ACHN (cell line): ENCODE measurements around the gene DENND1A.

Source experiments
- DNase-seq: peaks from one replicate; pipeline ENCODE4 v3.0.0-alpha.2; 2015
- in situ Hi-C: cut with HindIII; loops from 2 replicates; pipeline ENCODE4 v1.10.0; 2017; ENCODE audit warnings: low sequenced_read_pairs, low pct_ligation_motif_present, low pct_unique_long_range_greater_than_20kb

DENND1A gene

DNA sequence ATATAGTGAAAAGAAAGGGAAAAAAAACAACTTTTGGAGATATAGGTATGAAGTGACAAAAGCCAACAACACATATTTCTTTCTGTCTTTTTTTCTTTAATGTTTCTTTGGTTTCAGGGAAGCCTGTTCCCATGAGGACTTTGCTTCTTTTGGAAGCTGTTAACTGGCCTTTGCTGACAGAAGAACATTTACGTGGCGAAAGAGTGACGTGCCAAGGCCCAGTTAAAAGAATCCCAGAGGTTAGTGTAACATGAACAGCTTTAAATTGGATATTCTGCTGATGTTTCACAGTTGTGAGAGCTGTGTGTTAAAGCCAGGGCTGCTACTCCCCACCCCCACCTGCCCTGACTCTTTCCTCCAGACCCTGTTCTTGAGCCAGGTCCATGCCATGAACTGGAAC is 298.1 kb downstream of the DENND1A start:
- in situ Hi-C loops = no loop called here
- no peak for DNase-seq

GRCh38 chr9:123630233-123630632 is 299.7 kb downstream of the DENND1A start:
- no peak for DNase-seq
- in situ Hi-C loops = no loop called here

DNA sequence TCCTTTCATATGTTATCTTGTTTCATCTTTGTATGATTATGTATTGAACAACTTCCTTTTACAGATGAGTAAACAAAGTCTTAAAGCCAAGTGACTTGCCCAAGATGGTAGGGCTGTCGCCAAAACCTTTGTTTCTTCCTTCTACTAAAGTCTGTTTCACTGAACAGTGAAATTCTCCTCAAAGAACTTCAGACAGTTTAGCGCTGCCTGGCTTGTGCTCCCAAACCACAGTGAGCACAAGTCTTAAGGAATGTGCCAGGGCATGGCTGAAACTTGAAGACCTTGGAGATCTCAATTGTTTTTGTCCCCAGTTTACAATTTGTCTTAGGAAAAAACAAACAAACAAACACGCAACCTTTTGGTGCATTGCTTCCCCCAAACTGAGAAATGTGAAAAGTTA is 300.4 kb downstream of the DENND1A start:
- DNase-seq = no peak
- in situ Hi-C loops = no loop called here

GRCh38 chr9:123622711-123623241 is 307.1 kb downstream of the DENND1A start:
- in situ Hi-C loops = no loop called here
- DNase-seq = no peak

- in situ Hi-C loops = no loop called here
- DNase-seq = no peak
These were observed 309.7 kb downstream of the DENND1A start for GRCh38 chr9:123620239-123620638.

- in situ Hi-C loops = no loop called here
- DNase-seq = no peak
These were observed 311.8 kb downstream of the DENND1A start for GRCh38 chr9:123617952-123618678.

- DNase-seq = no peak
- in situ Hi-C loops = no loop called here
These were observed 312.6 kb downstream of the DENND1A start for GRCh38 chr9:123617286-123617685.

- in situ Hi-C loops = no loop called here
These were observed 313.2 kb downstream of the DENND1A start for GRCh38 chr9:123616707-123617106.

GRCh38 chr9:123615381-123615780 is 314.5 kb downstream of the DENND1A start:
- no peak for DNase-seq
- in situ Hi-C loops = no loop called here

More at GRCh38 chr9:123616707-123617106, 313.2 kb downstream of the DENND1A start:
- no peak for DNase-seq

GRCh38 chr9:123614306-123615263 is 315.3 kb downstream of the DENND1A start:
- in situ Hi-C loops = no loop called here
- no peak for DNase-seq

- no peak for DNase-seq
These were observed 318.7 kb downstream of the DENND1A start for GRCh38 chr9:123611226-123611625.

DNA sequence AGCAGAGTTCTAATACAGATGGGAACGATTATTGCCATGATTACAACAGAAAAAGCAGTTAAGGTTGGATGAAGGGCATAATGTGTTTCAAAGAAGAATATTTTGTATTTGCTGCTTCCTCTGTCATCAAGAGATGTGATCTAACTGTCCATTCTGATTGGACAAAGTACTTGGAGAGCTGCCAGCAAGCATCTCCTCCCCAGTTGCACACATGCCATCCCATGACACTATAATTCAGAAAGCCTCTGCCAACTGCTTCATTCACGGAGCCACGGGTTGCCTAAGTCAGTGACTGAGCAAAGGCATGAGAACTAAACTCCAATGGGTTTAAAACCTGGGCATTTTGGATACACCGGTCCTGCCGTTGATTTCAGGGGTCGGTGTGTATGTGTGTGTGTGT is 320.1 kb downstream of the DENND1A start:
- no peak for DNase-seq
- in situ Hi-C loops = no loop called here

More at GRCh38 chr9:123611226-123611625, 318.7 kb downstream of the DENND1A start:
- in situ Hi-C loops = no loop called here

DNA sequence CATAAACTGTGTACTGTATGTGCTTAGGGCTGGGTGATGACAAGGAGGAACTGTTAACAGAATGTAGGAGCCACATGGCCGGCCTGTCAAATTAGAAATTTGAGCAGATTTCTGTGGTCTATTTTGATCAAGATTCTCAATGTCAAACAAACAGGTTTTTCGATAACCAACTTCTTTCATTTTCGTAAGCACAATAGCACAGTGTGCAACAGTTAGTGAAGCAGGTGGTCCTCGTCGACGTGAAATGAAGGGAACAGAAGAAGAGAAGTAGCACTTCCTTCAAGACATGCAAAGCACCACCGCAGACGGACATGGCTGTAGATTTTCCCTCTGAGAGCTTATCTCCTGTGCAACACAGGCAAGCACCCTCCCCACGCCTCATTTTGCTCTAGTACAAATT is 321.8 kb downstream of the DENND1A start:
- in situ Hi-C loops = no loop called here
- no peak for DNase-seq

GRCh38 chr9:123607479-123607878 is 322.4 kb downstream of the DENND1A start:
- no peak for DNase-seq

DNA sequence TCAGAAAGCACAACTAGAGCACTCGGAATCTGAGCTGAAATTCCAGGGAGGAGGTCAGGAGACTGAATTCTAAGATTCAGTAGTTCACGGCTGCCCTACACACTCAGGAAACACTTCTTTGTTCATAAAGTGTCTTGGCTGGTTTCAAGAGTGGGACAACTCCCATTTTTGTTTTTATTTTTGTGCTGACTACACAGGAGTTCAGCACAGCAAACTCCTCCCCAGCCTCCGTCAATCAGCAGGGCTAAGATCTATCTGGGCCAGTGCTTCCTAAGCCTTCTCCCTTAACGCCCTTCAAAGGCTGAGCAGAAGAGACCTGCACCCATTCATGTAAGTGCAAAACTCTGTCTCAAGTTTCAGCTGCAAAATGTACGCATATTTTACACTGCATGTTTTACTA is 323.8 kb downstream of the DENND1A start:
- in situ Hi-C loops = no loop called here
- DNase-seq = no peak

More at GRCh38 chr9:123607479-123607878, 322.4 kb downstream of the DENND1A start:
- in situ Hi-C loops = no loop called here

GRCh38 chr9:123605286-123605685 is 324.6 kb downstream of the DENND1A start:
- no peak for DNase-seq
- in situ Hi-C loops = no loop called here

DNA sequence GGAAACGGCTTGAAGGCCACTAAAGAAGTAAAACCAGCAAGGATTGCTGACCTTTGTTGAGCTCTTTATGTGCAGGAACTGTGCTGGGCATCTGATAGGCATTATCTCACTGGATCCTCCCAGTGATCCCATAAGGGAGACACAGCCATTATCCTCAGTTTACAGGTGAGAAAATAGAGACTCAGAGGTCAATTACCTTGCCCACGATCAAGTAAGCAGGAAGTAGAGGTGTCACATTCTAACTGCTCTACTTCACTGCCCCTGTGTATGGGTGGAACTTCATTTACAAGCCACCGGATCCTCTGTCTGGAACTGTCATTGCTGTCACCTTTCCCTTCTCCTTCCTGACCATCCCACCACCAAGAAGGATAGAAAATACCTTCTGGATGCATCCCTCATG is 325.1 kb downstream of the DENND1A start:
- no peak for DNase-seq
- in situ Hi-C loops = no loop called here

GRCh38 chr9:123601828-123602227 is 328.1 kb downstream of the DENND1A start:
- in situ Hi-C loops = no loop called here
- DNase-seq = no peak

- in situ Hi-C loops = no loop called here
- DNase-seq = no peak
These were observed 330.1 kb downstream of the DENND1A start for GRCh38 chr9:123599781-123600180.
